HAP-1 (cell line): ENCODE measurements around the gene TERF2IP.

Experiments used
- DNase-seq, 2 experiments: peaks; one replicate each; pipeline ENCODE4 v3.0.0-alpha.2; 2016 to 2020; ENCODE audit warnings: low spot score in 2 of 2
- H3K27me3 ChIP-seq: fragments of 250-450 bp; sonication (Bioruptor Pico); 2 replicates; pipeline ENCODE4 v1.5.1; 2020; ENCODE audit warnings: low read depth, mild to moderate bottlenecking, moderate library complexity
- H3K36me3 ChIP-seq: fragments of 250-450 bp; sonication (Bioruptor Pico); replicated peaks from 2 replicates; pipeline ENCODE4 v1.5.1; 2020; ENCODE audit warnings: mild to moderate bottlenecking
- H3K4me1 ChIP-seq: fragments of 250-450 bp; sonication (Bioruptor Pico); 2 replicates; pipeline ENCODE4 v1.5.1; 2020; ENCODE audit warnings: mild to moderate bottlenecking
- H3K4me3 ChIP-seq: fragments of 250-450 bp; sonication (Bioruptor Pico); 2 replicates; pipeline ENCODE4 v1.5.1; 2020; ENCODE audit warnings: mild to moderate bottlenecking, moderate library complexity
- H3K9me3 ChIP-seq: fragments of 250-450 bp; sonication (Bioruptor Pico); 2 replicates; pipeline ENCODE4 v1.5.1; 2020; ENCODE audit warnings: mild to moderate bottlenecking, moderate library complexity
- in situ Hi-C: fragments of 300-500 bp; cut with MboI; formaldehyde crosslinking; loops from 3 replicates; pipeline ENCODE4 v1.14.3; 2020; ENCODE audit warnings: low sequenced_read_pairs, inconsistent platforms, mixed read lengths

The TERF2IP gene

GRCh38 chr16:75647492-75648264 lies at the start of gene TERF2IP, which contains the start of gene KARS1:
TERF2IP (plus strand) TSS chr16:75647773; CDS start chr16:75647883, 110 bp downstream.
KARS1 (minus strand) TSS chr16:75647665; CDS start chr16:75647639, 26 bp downstream.
- in situ Hi-C loops, result loop anchor here (25.0 kb wide), 1 partner anchor 1540 kb away; the partner anchor contains the start of genes MON1B and SYCE1L
- H3K36me3 ChIP-seq, result peaks cover 45% of the 10 kb centered on the region

GRCh38 chr16:75599452-75600277 lies 47.9 kb upstream of the TERF2IP start:
- H3K4me3 ChIP-seq, result no peak overlapping the region
- H3K9me3 ChIP-seq, result no peaks in the 10 kb centered on the region
- H3K36me3 ChIP-seq, result peaks cover 44% of the 10 kb centered on the region
- in situ Hi-C loops, result no loop called here
- no peaks in the 10 kb centered on the region for H3K27me3 ChIP-seq
- DNase-seq, result no peak
- no peaks in the 10 kb centered on the region for H3K4me1 ChIP-seq

More at GRCh38 chr16:75647492-75648264, at the start of gene TERF2IP, which contains the start of gene KARS1:
- Histone ChIP-seq H3K4me1 (peaks cover 31% of the 10 kb centered on the region), H3K4me3 (peak within 1 kb of the TSS; percentile 92), H3K9me3 (no peaks in the 10 kb centered on the region), H3K27me3 (no peaks in the 10 kb centered on the region)
- DNase-seq, result peak; percentile 89 to 94

- H3K4me3 ChIP-seq, result no peak overlapping the region
- H3K36me3 ChIP-seq, result peaks cover 61% of the 10 kb centered on the region
- H3K9me3 ChIP-seq, result no peaks in the 10 kb centered on the region
- no peak for DNase-seq
- in situ Hi-C loops, result no loop called here
- H3K27me3 ChIP-seq, result no peaks in the 10 kb centered on the region
- H3K4me1 ChIP-seq, result no peaks in the 10 kb centered on the region
These were observed 44.3 kb upstream of the TERF2IP start for GRCh38 chr16:75603241-75603640.

- Histone ChIP-seq H3K4me3 (no peak overlapping the region), H3K4me1 (no peaks in the 10 kb centered on the region), H3K9me3 (no peaks in the 10 kb centered on the region), H3K36me3 (peaks cover 80% of the 10 kb centered on the region), H3K27me3 (no peaks in the 10 kb centered on the region)
- in situ Hi-C loops, result no loop called here
- DNase-seq, result no peak
These were observed 41.1 kb upstream of the TERF2IP start for GRCh38 chr16:75606507-75606906.

- no peaks in the 10 kb centered on the region for H3K4me1 ChIP-seq
- no peak overlapping the region for H3K4me3 ChIP-seq
- no peak for DNase-seq
- H3K36me3 ChIP-seq, result peaks cover 71% of the 10 kb centered on the region
- no peaks in the 10 kb centered on the region for H3K9me3 ChIP-seq
- H3K27me3 ChIP-seq, result no peaks in the 10 kb centered on the region
- in situ Hi-C loops, result no loop called here
These were observed 33.3 kb upstream of the TERF2IP start for GRCh38 chr16:75614066-75614897.

- Histone ChIP-seq H3K36me3 (peaks cover 64% of the 10 kb centered on the region), H3K4me3 (no peak overlapping the region), H3K4me1 (no peaks in the 10 kb centered on the region), H3K9me3 (no peaks in the 10 kb centered on the region), H3K27me3 (no peaks in the 10 kb centered on the region)
- in situ Hi-C loops, result no loop called here
- no peak for DNase-seq
These were observed 32.0 kb upstream of the TERF2IP start for GRCh38 chr16:75615619-75616018.

GRCh38 chr16:75616521-75617010 lies 31.0 kb upstream of the TERF2IP start:
- H3K27me3 ChIP-seq, result no peaks in the 10 kb centered on the region
- no peak for DNase-seq
- H3K4me3 ChIP-seq, result no peak overlapping the region
- H3K36me3 ChIP-seq, result peaks cover 55% of the 10 kb centered on the region
- H3K4me1 ChIP-seq, result peaks cover 5% of the 10 kb centered on the region
- in situ Hi-C loops, result no loop called here
- no peaks in the 10 kb centered on the region for H3K9me3 ChIP-seq

GRCh38 chr16:75617121-75617520 lies 30.5 kb upstream of the TERF2IP start:
- no peak for DNase-seq
- in situ Hi-C loops, result no loop called here
- no peaks in the 10 kb centered on the region for H3K9me3 ChIP-seq
- H3K4me1 ChIP-seq, result peaks cover 5% of the 10 kb centered on the region
- no peaks in the 10 kb centered on the region for H3K27me3 ChIP-seq
- H3K36me3 ChIP-seq, result peaks cover 49% of the 10 kb centered on the region
- H3K4me3 ChIP-seq, result no peak overlapping the region

GRCh38 chr16:75618780-75619179 lies 28.8 kb upstream of the TERF2IP start:
- Histone ChIP-seq H3K4me3 (no peak overlapping the region), H3K27me3 (no peaks in the 10 kb centered on the region), H3K4me1 (peaks cover 8% of the 10 kb centered on the region), H3K9me3 (no peaks in the 10 kb centered on the region), H3K36me3 (peaks cover 32% of the 10 kb centered on the region)
- no peak for DNase-seq
- in situ Hi-C loops, result no loop called here

GRCh38 chr16:75620326-75621169 lies 27.0 kb upstream of the TERF2IP start:
- Histone ChIP-seq H3K9me3 (no peaks in the 10 kb centered on the region), H3K27me3 (no peaks in the 10 kb centered on the region), H3K4me1 (peaks cover 8% of the 10 kb centered on the region), H3K4me3 (no peak overlapping the region), H3K36me3 (peaks cover 21% of the 10 kb centered on the region)
- no peak for DNase-seq
- in situ Hi-C loops, result no loop called here

- H3K4me3 ChIP-seq, result no peak overlapping the region
- no peaks in the 10 kb centered on the region for H3K9me3 ChIP-seq
- peaks cover 8% of the 10 kb centered on the region for H3K4me1 ChIP-seq
- H3K36me3 ChIP-seq, result peaks cover 27% of the 10 kb centered on the region
- in situ Hi-C loops, result no loop called here
- no peaks in the 10 kb centered on the region for H3K27me3 ChIP-seq
- peak in 1 of 2 experiments; percentile 36 for DNase-seq
These were observed 26.4 kb upstream of the TERF2IP start for GRCh38 chr16:75621170-75621477.

GRCh38 chr16:75622761-75623605 lies 24.6 kb upstream of the TERF2IP start, which contains the start of gene ADAT1:
ADAT1 (minus strand) TSS chr16:75623281; CDS start chr16:75620799, 2,482 bp downstream.
- Histone ChIP-seq H3K4me3 (peak within 1 kb of the TSS; percentile 72), H3K36me3 (peaks cover 37% of the 10 kb centered on the region), H3K27me3 (no peaks in the 10 kb centered on the region), H3K4me1 (peaks cover 8% of the 10 kb centered on the region), H3K9me3 (no peaks in the 10 kb centered on the region)
- in situ Hi-C loops, result no loop called here
- DNase-seq, result peak; percentile 96 to 98
